ENCODE data around the gene TRIM9. TPM values are rescaled to one million over a fixed set of nuclear protein-coding genes. Genes with fewer than 3 reads are reported as not detected.
A peak's percentile ranks its signal among the peaks of the same experiment; 100 is the strongest.

The TRIM9 gene
- total RNA-seq, 4 donors from 2014 or later = 0.84 to 4.7 (median 1.4) TPM

DNA sequence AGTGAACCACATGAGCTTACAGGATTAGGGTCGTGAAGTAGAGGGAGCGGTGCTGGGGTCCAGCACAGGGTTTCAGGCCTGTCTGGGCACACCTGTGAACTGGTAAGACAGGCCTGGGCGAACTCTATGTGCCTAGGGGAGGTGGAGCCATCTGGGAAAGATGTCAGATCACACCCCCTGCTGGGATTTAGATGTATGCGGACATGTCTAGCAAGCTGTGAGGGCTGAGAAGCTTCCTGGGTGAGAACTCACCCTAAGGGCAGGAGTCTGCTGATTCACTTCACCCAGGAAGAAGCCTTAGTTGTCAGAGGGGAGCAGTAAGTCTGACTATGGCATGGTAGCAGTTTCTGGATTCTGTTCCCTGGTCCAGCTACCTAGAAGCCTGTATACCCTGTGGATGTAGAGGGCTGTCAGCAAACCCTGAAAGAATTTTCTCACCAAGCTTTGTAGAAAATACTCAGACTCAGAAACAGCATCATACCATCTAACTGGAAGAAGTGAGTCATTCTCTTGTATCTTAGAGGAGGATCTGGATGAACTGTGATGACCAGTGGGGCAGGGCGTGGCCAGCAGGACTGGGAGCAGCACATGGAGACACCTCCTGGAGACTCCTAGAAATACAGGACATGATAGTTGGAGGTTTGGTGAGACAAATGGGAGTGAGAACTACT, 139.4 kb downstream of the TRIM9 start:
- peak overlapping the region in 3 of 4 donors; percentile 26 to 53 (median 43) for H3K27ac ChIP-seq

GRCh38 chr14:50954811-50955372, 140.0 kb downstream of the TRIM9 start:
- Histone ChIP-seq H3K27me3 (no peaks in the 10 kb centered on the region), H3K9me3 (no peaks in the 10 kb centered on the region), H3K27ac (peak overlapping the region in 1 of 4 donors; percentile 53), H3K36me3 (no peaks in the 10 kb centered on the region), H3K4me1 (peaks cover 0 to 12% (median 3%) of the 10 kb centered on the region in 3 donors), H3K4me3 (no peak overlapping the region)
- 0 to 19% methylated on average over 1 of the region's 1 CpG for WGBS, 2 donors (ENCODE audit: low coverage in 1 of 2)
- peak; percentile 30 for ATAC-seq
- TF ChIP-seq EP300 (IDR thresholded peaks at IDR 0.05) = no peak
- TF ChIP-seq POLR2A (IDR thresholded peaks at IDR 0.05) = no peak
- no peak for TF ChIP-seq POLR2AphosphoS5 (IDR thresholded peaks at IDR 0.05)
- TF ChIP-seq, protein P1, sequence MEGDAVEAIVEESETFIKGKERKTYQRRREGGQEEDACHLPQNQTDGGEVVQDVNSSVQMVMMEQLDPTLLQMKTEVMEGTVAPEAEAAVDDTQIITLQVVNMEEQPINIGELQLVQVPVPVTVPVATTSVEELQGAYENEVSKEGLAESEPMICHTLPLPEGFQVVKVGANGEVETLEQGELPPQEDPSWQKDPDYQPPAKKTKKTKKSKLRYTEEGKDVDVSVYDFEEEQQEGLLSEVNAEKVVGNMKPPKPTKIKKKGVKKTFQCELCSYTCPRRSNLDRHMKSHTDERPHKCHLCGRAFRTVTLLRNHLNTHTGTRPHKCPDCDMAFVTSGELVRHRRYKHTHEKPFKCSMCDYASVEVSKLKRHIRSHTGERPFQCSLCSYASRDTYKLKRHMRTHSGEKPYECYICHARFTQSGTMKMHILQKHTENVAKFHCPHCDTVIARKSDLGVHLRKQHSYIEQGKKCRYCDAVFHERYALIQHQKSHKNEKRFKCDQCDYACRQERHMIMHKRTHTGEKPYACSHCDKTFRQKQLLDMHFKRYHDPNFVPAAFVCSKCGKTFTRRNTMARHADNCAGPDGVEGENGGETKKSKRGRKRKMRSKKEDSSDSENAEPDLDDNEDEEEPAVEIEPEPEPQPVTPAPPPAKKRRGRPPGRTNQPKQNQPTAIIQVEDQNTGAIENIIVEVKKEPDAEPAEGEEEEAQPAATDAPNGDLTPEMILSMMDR (IDR thresholded peaks at IDR 0.05) = peak; percentile 52 to 82 (median 78)

More for the DNA sequence above, 139.4 kb downstream of the TRIM9 start:
- H3K4me1 ChIP-seq = peaks cover 0 to 15% (median 3%) of the 10 kb centered on the region in 3 donors
- TF ChIP-seq EP300 (IDR thresholded peaks at IDR 0.05) (no peak), POLR2A (IDR thresholded peaks at IDR 0.05) (no peak), POLR2AphosphoS5 (IDR thresholded peaks at IDR 0.05) (peak; percentile 7)
- TF ChIP-seq, protein P1 (IDR thresholded peaks at IDR 0.05) = peak in 3 of 4 experiments; percentile 20 to 33 (median 25)
- H3K4me3 ChIP-seq = no peak overlapping the region
- peak; percentile 72 for ATAC-seq
- no peaks in the 10 kb centered on the region for H3K27me3 ChIP-seq
- no peaks in the 10 kb centered on the region for H3K9me3 ChIP-seq
- WGBS, 2 donors (ENCODE audit: low coverage in 1 of 2) = 79 to 100% methylated on average over 2 to 5 of the region's 5 CpGs
- no peaks in the 10 kb centered on the region for H3K36me3 ChIP-seq

DNA sequence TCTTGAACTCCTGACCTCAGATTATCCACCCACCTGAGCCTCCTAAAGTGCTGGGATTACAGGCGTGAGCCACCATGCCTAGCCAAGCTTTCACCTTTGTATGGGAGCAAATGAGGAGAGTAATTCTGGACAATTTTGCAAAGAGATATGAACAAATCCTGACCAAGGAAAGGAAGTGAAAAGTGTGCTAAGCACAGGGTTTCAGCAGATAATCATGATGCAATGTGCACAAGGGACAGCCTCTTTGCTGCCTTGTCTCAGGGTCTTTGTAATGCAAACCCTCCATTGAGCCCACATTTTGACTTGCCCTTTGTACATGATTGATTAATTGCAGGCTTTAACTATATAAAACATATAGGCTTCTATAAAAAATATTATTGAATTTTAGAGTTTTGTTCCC, 141.4 kb downstream of the TRIM9 start:
- TF ChIP-seq POLR2AphosphoS5 (IDR thresholded peaks at IDR 0.05) (no peak), POLR2A (IDR thresholded peaks at IDR 0.05) (no peak), EP300 (IDR thresholded peaks at IDR 0.05) (no peak)
- TF ChIP-seq, protein P1 (IDR thresholded peaks at IDR 0.05) = no peak
- H3K27me3 ChIP-seq = no peaks in the 10 kb centered on the region
- WGBS, 2 donors (ENCODE audit: low coverage in 1 of 2) = 100% methylated on average over 1 of the region's 1 CpG; no CpG with 5 or more reads in 1 of the 2 donors
- H3K36me3 ChIP-seq = no peaks in the 10 kb centered on the region
- H3K27ac ChIP-seq = no peak overlapping the region
- peaks cover 0 to 12% (median 3%) of the 10 kb centered on the region in 3 donors for H3K4me1 ChIP-seq
- H3K4me3 ChIP-seq = no peak overlapping the region
- ATAC-seq = no peak
- no peaks in the 10 kb centered on the region for H3K9me3 ChIP-seq

GRCh38 chr14:50951032-50951431, 143.9 kb downstream of the TRIM9 start:
- Histone ChIP-seq H3K27ac (no peak overlapping the region), H3K27me3 (no peaks in the 10 kb centered on the region), H3K9me3 (no peaks in the 10 kb centered on the region), H3K4me1 (peaks cover 0 to 9% (median 3%) of the 10 kb centered on the region in 3 donors), H3K4me3 (no peak overlapping the region), H3K36me3 (no peaks in the 10 kb centered on the region)
- no peak for ATAC-seq
- whole genome bisulfite sequencing, 2 donors (ENCODE audit: low coverage in 1 of 2) = 84 to 100% methylated on average over 1 to 3 of the region's 6 CpGs
- TF ChIP-seq, protein P1 (IDR thresholded peaks at IDR 0.05) = no peak
- TF ChIP-seq POLR2A (IDR thresholded peaks at IDR 0.05) = no peak
- TF ChIP-seq EP300 (IDR thresholded peaks at IDR 0.05) = no peak

DNA sequence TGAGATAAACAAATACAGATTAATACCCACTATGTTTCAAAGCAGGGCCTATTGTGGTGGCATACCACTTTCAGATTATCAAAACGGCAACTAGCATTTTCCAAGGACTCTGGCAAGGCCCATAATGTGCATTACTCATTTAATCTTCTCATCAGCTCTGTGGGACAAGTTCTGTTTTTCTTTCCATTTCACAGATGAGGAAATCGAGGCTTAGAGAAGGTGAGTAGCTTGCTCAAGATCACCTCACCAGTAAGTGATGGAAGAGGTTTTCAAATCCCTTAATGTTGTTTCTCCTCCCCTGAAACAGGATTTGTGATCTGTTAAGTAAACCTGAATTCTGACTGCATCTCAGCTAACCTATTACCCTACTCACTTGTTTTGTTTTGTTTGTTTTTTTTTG, 146.7 kb downstream of the TRIM9 start:
- H3K4me1 ChIP-seq = peaks cover 0 to 17% (median 0%) of the 10 kb centered on the region in 3 donors
- TF ChIP-seq EP300 (IDR thresholded peaks at IDR 0.05) (no peak), POLR2AphosphoS5 (IDR thresholded peaks at IDR 0.05) (no peak), POLR2A (IDR thresholded peaks at IDR 0.05) (no peak)
- TF ChIP-seq, protein P1 (IDR thresholded peaks at IDR 0.05) = no peak
- no peaks in the 10 kb centered on the region for H3K27me3 ChIP-seq
- WGBS, 2 donors (ENCODE audit: low coverage in 1 of 2) = 79 to 80% methylated on average over 2 of the region's 2 CpGs
- no peaks in the 10 kb centered on the region for H3K9me3 ChIP-seq
- no peak for ATAC-seq
- H3K27ac ChIP-seq = no peak overlapping the region
- H3K4me3 ChIP-seq = no peak overlapping the region
- H3K36me3 ChIP-seq = no peaks in the 10 kb centered on the region
